Gastroesophageal sphincter (tissue), 4 donors: ENCODE measurements around the gene KIF1A. TPM values are rescaled to one million over a fixed set of nuclear protein-coding genes. Genes with fewer than 3 reads are reported as not detected.
"Not testable (repeated sequence)": the region's sequence is repeated elsewhere in the genome, so short reads cannot be mapped to it uniquely, and the experiment has no call there.

Experiments
- ATAC-seq: fragments of 150-250 bp; one replicate; pipeline ENCODE4 v1.9.1; 2016; ENCODE audit warnings: mild to moderate bottlenecking, moderate library complexity
- H3K27ac ChIP-seq, 4 donors: fragments of 200-600 bp; sonication (generic) in 3 of 4; 1 replicate in 3 of 4; 2 replicates in 1 of 4; pipeline ENCODE4 v1.5.1; 2016 to 2019
- H3K27me3 ChIP-seq: fragments of 200-600 bp; sonication (generic); one replicate; pipeline ENCODE4 v1.5.1; 2019
- H3K36me3 ChIP-seq, 2 donors: fragments of 200-600 bp; sonication (generic); one replicate each; pipeline ENCODE4 v1.5.1; 2019; ENCODE audit warnings: control low read depth in 1 of 2
- H3K4me1 ChIP-seq, 3 donors: fragments of 200-600 bp; sonication (generic); 1 replicate in 2 of 3; 2 replicates in 1 of 3; pipeline ENCODE4 v1.5.1; 2016 to 2019; ENCODE audit warnings: control low read depth in 2 of 3
- H3K4me3 ChIP-seq, 2 donors: fragments of 200-600 bp; sonication (generic); one replicate each; pipeline ENCODE4 v1.5.1; 2019; ENCODE audit warnings: mild to moderate bottlenecking in 1 of 2, moderate library complexity in 1 of 2
- H3K9me3 ChIP-seq, 3 donors: fragments of 200-600 bp; sonication (generic); one replicate each; pipeline ENCODE4 v1.5.1; 2017 to 2019; ENCODE audit warnings: control low read depth in 2 of 3
- EP300 ChIP-seq: sonication (generic); formaldehyde crosslinking; IDR thresholded peaks from one replicate; pipeline ENCODE4 v1.6.1; 2017; ENCODE audit warnings: antibody characterized with exemption, mild to moderate bottlenecking
- POLR2A ChIP-seq, 2 donors: fragments of 450-650 bp; IDR thresholded peaks; one replicate each; pipeline ENCODE4 v1.6.1; 2017; ENCODE audit warnings: antibody characterized with exemption in 2 of 2, mild to moderate bottlenecking in 2 of 2, moderate library complexity in 1 of 2
- POLR2AphosphoS5 ChIP-seq: sonication (generic); formaldehyde crosslinking; IDR thresholded peaks from one replicate; pipeline ENCODE4 v1.6.1; 2017; ENCODE audit warnings: antibody characterized with exemption
- WGBS, 2 donors: methylation state at CpG; one replicate each; pipeline ENCODE4 v1.1.5; 2018; ENCODE audit warnings: low coverage in 1 of 2; 5-methylcytosine and 5-hydroxymethylcytosine counted together
- total RNA-seq, 4 donors: library from RNA; depleted of rRNA; stranded (reverse); fragments of >200 nt; gene quantifications; one replicate each; pipeline ENCODE4 v1.1.0, GENCODE V29; 2016
- TF ChIP-seq, protein P1 (sequence below), 4 experiments: fragments of 200-600 bp in 2 of 4; fragments of 450-650 bp in 2 of 4; sonication (generic) in 1 of 4; IDR thresholded peaks; one replicate each; pipeline ENCODE4 v1.5.1; 2017 to 2019; ENCODE audit warnings: antibody characterized with exemption in 4 of 4, mild to moderate bottlenecking in 2 of 4, moderate library complexity in 2 of 4

The KIF1A gene
- total RNA-seq, 4 donors from 2014 or later = 0.62 to 2.3 (median 1.6) TPM

DNA sequence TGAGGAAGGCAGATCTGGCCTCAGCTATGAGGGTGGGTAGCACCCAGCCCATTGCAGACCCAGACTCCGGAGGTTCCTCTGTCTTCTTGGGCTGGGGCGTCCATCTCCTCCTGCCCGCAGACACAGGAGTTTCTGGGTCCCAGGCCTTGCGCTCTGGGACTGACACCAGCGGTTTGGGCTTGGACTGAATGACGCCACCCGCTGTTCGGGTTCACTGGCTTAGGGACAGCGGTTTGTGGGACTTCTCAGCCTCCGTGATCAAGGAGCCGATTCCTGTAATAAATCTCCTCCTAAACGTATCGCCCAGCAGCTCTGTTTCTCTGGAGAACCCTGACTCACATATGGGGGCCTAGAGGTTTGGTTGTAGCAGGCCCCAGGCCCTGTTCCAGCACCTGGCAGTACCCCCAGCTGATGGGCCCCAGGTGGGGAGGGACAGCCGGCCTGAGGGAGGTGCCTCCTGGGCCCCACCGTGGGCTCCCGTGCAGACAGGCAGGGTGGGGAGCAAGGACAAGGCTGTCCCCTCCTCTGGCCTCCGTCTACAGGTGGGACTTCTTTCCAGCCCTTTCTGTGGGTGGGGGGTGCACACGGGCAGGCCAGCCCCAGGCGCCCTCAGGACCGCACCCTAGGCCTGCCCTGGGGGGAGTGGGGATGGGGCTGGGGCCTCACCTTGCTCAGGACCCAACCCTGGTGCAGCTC, 132.8 kb downstream of the KIF1A start:
- Histone ChIP-seq H3K4me1 (no peaks in the 10 kb centered on the region), H3K9me3 (no peaks in the 10 kb centered on the region), H3K4me3 (no peak overlapping the region), H3K27ac (no peak overlapping the region), H3K27me3 (peaks cover 7% of the 10 kb centered on the region), H3K36me3 (no peaks in the 10 kb centered on the region)
- no peak for ATAC-seq
- no CpG with 5 or more reads among the region's 20 CpGs for WGBS, 2 donors
- TF ChIP-seq POLR2AphosphoS5 = no peak
- no peak for TF ChIP-seq EP300
- TF ChIP-seq, protein P1, sequence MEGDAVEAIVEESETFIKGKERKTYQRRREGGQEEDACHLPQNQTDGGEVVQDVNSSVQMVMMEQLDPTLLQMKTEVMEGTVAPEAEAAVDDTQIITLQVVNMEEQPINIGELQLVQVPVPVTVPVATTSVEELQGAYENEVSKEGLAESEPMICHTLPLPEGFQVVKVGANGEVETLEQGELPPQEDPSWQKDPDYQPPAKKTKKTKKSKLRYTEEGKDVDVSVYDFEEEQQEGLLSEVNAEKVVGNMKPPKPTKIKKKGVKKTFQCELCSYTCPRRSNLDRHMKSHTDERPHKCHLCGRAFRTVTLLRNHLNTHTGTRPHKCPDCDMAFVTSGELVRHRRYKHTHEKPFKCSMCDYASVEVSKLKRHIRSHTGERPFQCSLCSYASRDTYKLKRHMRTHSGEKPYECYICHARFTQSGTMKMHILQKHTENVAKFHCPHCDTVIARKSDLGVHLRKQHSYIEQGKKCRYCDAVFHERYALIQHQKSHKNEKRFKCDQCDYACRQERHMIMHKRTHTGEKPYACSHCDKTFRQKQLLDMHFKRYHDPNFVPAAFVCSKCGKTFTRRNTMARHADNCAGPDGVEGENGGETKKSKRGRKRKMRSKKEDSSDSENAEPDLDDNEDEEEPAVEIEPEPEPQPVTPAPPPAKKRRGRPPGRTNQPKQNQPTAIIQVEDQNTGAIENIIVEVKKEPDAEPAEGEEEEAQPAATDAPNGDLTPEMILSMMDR (IDR thresholded peaks at IDR 0.05) = no peak
- no peak for TF ChIP-seq POLR2A (IDR thresholded peaks at IDR 0.05)

DNA sequence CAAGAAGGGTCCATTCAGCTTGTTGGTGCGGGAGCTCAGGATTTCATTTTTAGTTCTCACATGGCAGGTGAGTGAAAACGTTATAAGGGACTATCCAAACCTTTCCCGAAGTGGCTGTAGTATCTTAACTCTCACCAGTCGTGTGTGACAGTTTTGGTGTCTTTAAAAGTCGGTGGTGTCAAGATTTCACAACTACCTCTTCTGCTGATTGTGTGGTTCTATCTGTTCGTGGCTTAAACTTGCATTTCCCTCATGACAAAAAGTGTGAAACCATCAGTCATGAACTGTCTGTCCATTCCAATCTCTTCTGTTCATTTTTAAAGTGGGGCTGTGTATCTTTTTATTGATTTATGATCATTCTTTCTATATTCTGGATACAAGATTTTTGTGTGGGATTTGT, 133.6 kb downstream of the KIF1A start:
- peaks cover 7% of the 10 kb centered on the region for H3K27me3 ChIP-seq
- H3K9me3 ChIP-seq = no peaks in the 10 kb centered on the region
- H3K4me3 ChIP-seq = no peak overlapping the region
- H3K36me3 ChIP-seq = no peaks in the 10 kb centered on the region
- no peak for ATAC-seq
- no peak overlapping the region for H3K27ac ChIP-seq
- TF ChIP-seq POLR2A (IDR thresholded peaks at IDR 0.05) (no peak), POLR2AphosphoS5 (no peak), EP300 (no peak)
- TF ChIP-seq, protein P1 (IDR thresholded peaks at IDR 0.05) = no peak
- WGBS, 2 donors = 56 to 61% methylated on average over 4 to 6 of the region's 6 CpGs
- no peaks in the 10 kb centered on the region for H3K4me1 ChIP-seq

DNA sequence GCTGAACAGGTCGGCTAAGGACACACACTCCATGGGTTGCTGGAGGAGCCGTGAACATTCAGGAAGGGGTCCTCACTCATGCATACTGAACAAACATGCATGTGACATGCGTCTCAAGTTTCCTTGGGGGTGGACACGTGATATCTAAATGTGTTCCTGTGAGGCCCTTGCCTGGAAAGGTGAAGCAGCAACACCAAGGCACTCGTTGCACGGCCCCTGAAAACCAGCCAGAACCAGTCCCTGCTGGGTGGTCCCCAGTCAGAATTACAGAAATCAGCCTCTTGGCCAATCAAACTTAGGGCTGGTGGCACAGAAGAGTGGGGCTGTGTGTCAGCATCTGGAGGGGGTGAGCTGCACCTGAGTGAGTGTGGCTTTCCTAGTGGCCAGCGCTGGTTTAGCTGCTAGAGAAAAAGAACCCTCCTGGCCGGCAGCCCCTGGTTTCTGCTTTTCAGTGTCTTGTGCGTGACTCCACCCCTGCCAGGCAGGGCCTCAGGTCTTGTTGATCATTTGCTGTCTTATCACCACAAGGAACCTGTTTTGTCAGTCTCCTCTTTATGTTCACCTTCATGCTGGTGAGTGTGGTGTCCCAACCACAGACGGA, 134.1 kb downstream of the KIF1A start:
- WGBS, 2 donors = 50 to 100% methylated on average over 1 to 4 of the region's 10 CpGs
- Histone ChIP-seq H3K27me3 (peaks cover 7% of the 10 kb centered on the region), H3K27ac (no peak overlapping the region), H3K4me3 (no peak overlapping the region), H3K9me3 (no peaks in the 10 kb centered on the region), H3K36me3 (no peaks in the 10 kb centered on the region), H3K4me1 (no peaks in the 10 kb centered on the region)
- TF ChIP-seq, protein P1 (IDR thresholded peaks at IDR 0.05) = no peak
- no peak for TF ChIP-seq POLR2AphosphoS5
- no peak for TF ChIP-seq POLR2A (IDR thresholded peaks at IDR 0.05)
- no peak for TF ChIP-seq EP300
- ATAC-seq = no peak

DNA sequence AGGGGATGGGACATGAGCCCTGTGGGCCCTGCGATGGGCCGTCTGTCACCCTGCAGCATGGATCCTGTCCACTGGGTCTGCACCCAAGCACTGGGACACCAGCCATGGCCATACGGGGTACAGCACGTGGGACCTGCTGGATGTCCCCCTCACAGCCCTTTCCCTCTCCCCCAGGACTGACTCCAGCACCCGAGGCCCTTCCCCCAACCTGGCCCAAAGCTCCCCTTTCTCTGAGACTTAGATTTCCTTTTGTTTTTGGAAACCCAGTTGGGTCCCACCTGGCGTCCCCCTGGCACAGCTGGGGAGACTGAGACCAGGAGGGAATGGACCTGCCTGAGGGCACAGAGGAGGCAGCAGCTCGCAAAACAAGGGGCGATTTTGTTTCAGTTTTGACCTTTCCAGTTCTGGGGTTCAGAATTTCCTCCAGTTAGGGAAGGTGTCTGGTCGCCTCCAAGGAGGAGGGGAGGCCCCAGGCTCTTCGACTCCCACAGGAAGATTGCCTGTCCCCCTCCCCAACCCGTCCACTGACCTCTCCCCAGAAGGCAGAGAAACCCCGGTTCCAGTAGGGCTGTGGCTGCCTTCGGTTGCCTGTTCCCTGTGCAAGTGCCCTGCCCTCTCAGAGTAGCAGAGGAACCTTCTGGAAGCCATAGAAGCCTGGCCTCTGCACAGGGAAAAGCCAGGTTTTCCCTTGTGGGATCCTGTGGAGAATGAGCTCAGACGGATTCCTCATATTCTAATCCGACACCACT, 135.9 kb downstream of the KIF1A start:
- WGBS, 2 donors = 40 to 63% methylated on average over 1 to 3 of the region's 15 CpGs
- H3K9me3 ChIP-seq = not testable (repeated sequence)

DNA sequence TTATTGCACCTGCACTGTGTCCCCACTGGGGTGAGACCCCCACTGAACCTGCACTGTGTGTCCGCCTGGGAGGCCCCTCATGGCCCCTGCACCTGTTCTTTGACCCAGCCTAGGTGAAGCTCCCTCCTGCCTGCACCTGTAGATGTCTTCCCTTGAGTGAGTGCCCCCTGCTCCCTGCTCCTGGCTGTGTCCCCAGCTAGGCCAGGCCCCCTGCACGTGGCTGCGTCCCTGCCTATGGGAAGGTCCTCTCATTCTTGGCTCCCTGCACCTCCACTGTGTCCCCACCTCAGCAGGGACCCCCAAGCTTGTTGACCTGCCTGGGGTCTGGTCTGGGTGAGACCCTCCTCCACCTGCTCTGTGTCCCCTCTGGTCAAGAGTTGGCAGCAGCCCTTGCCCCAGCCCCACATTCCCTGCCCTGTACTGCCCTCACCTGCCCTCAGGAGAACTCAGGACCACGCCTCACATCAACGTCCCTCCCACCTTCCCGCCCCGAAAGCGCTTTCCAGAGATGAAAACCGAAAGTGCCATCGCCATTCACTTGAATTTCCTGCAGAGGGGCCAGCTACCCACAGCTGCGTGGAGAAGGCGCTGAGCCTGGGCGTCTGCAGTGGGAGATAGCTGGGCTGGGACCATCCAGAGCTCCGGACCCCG, 136.6 kb downstream of the KIF1A start:
- not testable (repeated sequence) for H3K9me3 ChIP-seq, H3K27ac ChIP-seq, H3K4me1 ChIP-seq, H3K4me3 ChIP-seq, H3K27me3 ChIP-seq, H3K36me3 ChIP-seq
- WGBS, 2 donors = no CpG with 5 or more reads among the region's 15 CpGs
- ATAC-seq = peak; percentile 24

More for the DNA sequence above, 135.9 kb downstream of the KIF1A start:
- ATAC-seq, H3K27me3 ChIP-seq, H3K4me1 ChIP-seq, H3K4me3 ChIP-seq, H3K36me3 ChIP-seq, H3K27ac ChIP-seq: not testable (repeated sequence)

DNA sequence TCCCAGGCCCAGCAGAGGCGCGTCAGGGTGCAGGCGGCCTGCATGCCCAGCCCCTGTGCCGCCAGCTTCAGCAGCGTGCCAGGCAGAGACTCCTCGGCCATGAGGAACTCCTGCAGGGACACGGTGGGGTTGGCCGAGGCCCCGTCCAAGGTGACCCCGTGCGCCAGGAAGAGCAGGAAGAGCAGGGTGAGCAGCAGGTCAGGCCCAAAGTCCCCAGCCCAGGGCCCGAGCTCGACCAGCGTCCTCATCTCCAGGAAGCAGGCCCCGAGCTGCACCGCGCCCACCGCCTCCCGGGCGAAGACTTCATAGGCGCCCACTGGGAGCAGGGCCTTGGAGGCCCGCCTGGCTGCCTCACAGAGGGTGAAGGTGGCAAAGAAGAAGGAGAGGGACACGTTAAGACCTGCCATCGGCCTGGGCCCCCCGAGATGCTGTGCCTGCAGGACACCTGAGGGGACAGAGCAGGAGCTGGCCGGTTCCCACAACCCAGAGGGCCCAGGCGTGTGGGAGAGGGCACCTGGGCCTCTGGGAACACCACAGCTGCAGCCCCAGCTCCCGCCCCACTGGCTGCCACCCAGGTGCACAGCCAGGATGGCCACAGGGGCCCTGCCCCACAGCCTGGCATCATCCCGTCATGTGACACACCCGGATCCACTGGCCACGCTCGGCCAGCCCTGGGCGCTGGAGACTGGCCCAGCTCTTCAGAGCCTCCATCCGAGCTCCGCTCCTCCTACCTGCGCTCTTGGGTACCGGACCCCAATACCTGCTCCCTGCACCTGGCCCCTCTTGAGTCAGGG, 137.4 kb downstream of the KIF1A start, which contains the start of gene AQP12B:
TSS of gene AQP12B (minus strand) at position 455 of the 794 bp plus-strand sequence. CDS start at position 407, 48 bp downstream.
- peak; percentile 14 for ATAC-seq
- H3K4me3 ChIP-seq, H3K4me1 ChIP-seq, H3K27ac ChIP-seq, H3K9me3 ChIP-seq, H3K27me3 ChIP-seq, H3K36me3 ChIP-seq: not testable (repeated sequence)
- no CpG with 5 or more reads among the region's 37 CpGs for WGBS, 2 donors

DNA sequence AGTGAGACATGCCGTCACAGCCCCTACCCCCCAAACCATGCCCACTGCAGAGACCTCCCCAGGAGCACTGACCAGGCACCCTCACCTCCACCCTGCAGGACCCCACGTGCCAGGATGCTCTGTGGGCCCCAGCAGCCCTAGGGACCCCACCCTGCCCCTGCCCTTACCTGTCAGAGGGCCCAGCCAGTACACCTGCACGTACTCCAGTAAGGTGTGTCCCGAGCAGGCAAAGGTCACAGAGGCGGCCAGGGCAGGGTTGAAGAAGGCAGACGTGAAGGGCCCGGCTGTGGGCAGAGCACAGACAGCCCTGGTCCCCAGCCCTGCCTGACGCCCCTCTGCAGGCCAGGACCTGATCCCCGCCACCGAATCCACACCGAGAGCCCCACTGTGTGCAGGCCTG, 139.8 kb downstream of the KIF1A start:
- H3K27ac ChIP-seq, H3K27me3 ChIP-seq, H3K4me3 ChIP-seq, H3K9me3 ChIP-seq, H3K36me3 ChIP-seq, H3K4me1 ChIP-seq, ATAC-seq: not testable (repeated sequence)
- WGBS, 2 donors = no CpG with 5 or more reads among the region's 11 CpGs

DNA sequence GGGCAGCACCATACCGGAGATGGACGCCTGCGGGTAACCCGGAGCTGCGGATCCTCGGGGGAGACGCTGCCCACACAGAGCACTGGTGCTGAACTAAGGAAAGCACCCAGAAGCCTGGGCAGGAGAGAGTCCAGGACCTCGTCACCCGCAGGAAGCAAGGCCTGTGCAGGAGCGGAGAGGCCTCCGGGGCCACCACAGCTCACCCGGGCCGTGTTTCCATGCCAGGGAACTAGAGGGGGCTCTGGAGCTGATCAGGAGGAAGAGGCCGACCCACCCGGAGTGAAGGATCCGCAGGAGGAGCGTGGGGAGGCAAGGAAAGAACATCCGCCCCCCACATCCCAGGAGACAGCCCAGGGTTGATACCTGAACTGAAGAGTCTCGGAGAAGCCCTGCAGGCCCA, 141.1 kb downstream of the KIF1A start:
- not testable (repeated sequence) for H3K36me3 ChIP-seq, H3K27me3 ChIP-seq, H3K9me3 ChIP-seq, H3K27ac ChIP-seq, H3K4me1 ChIP-seq, H3K4me3 ChIP-seq, ATAC-seq
- no CpG with 5 or more reads among the region's 19 CpGs for WGBS, 2 donors
